Middle frontal gyrus (tissue), 1 donor: Measurements from ENCODE around the gene C21orf58.
A peak's percentile ranks its signal among the peaks of the same experiment; 100 is the strongest.
"Not testable (repeated sequence)": the region's sequence is repeated elsewhere in the genome, so short reads cannot be mapped to it uniquely, and the experiment has no call there.

ENCODE experiments used
- DNase-seq: peaks from one replicate; pipeline ENCODE4 v3.0.0-alpha.2; 2015; ENCODE audit warnings: low spot score; ENCODE audit errors: extremely low spot score

Gene C21orf58

DNA sequence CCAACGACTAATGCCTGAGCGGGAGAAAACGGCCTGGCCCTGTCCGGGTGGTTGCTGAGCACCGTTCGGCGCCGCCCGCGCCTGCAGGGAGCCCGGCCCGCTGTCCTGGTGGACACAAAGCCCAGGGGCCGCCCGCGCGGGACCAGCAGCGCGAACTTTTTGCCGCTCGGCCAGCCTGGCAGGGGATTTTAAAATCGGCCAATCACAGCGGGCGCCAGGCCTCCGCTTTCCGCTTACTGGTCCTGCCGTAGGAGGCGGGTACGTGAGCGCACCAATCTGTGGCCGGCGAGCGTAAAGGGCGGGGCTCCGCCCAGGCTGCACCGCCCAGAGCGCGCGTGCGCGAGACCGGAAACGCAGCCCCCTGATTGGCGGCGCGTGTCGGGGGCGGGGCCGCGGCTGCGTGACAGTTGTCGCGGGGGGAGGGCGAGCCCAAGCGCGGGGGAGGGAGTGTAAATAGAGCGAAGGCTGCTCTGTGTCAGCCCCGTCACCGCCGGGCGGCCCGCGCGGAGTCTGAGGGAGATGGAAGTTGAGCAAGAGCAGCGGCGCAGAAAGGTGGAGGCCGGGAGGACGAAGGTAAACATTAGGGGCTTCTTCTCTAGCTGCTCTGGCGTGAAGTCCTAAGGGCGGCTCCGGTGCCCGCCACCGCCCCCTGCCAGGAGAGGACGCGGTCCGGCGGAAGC lies at the start of gene C21orf58, which contains the start of gene PCNT:
TSS of gene C21orf58 (minus strand) at position 161 of the 680 bp plus-strand sequence. CDS start 1,132 bp downstream, outside the sequence.
TSS of gene PCNT (plus strand) at position 447 of the 680 bp plus-strand sequence. CDS start at position 520, 73 bp downstream.
- peak; percentile 93 for DNase-seq

DNA sequence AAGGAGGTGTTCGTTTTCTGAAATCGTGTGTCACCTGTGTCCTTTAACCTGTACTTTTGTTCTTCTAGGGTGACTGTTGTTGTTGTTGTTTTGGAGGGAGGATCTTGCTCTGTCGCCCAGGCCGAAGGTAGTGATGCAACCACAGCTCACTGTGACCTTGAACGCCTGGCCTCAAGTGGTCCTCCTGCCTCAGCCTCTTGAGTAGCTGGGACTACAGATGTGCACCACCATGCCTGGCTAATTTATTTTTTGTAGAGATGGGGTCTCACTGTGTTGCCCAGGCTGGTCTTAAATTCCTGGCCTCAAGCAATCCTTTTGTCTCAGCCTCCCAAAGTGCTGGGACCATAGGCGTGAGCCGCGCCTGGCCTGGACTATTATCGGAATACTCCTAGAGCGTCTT lies 49.3 kb upstream of the C21orf58 start:
- not testable (repeated sequence) for DNase-seq

DNA sequence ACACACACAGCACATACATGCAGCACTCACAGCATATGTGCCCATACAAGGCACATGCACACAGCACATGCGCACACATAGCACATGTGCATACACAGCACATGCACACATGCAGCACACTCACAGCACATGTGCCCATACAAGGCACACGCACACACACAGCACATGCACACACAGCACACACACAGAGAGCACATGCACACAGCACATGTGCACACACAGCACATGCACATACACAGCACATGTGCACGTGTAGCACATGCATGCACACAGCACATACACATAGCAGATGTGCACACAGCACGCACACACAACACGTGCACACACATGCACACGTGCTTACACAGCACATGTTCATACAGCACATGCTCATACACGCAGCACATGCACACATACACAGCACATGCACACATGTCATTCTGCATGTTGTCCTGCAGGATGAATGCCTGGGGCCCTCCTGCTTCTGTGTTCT lies 48.4 kb upstream of the C21orf58 start:
- no peak for DNase-seq

DNA sequence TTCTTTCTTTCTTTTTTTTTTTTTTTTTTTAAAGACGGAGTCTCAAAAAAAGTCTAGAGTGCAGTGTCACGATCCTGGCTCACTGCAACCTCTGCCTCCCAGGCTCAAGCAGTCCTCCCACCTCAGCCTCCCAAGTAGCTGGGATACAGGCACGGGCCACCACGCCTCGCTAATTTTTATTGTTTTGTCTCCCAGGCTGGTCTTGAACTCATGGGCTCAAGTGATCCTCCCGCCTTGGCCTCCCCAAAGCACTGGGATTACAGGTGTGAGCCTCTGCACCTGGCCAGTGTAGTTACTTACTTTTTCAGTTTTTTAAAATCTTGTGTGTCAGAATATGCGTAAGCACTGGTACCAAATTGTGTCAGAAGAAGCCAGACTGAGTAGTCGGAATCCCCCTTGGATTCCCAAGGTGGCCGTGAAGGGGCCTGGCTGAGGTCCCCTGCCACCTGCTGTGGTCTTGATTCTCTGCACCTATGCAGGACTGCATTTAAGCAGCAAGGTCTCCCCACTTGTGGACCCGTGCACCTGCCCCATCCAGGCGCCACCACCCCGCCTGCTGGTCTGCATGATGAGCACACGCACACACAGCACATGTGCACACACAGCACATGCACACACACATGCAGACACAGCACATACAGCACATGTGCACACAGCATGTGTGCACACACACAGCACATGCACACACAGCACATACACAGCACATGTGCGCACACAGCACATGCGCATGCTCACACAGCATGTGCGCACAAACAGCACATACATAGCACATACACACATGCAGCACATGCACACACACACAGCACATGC lies 47.7 kb upstream of the C21orf58 start:
- DNase-seq = no peak

DNA sequence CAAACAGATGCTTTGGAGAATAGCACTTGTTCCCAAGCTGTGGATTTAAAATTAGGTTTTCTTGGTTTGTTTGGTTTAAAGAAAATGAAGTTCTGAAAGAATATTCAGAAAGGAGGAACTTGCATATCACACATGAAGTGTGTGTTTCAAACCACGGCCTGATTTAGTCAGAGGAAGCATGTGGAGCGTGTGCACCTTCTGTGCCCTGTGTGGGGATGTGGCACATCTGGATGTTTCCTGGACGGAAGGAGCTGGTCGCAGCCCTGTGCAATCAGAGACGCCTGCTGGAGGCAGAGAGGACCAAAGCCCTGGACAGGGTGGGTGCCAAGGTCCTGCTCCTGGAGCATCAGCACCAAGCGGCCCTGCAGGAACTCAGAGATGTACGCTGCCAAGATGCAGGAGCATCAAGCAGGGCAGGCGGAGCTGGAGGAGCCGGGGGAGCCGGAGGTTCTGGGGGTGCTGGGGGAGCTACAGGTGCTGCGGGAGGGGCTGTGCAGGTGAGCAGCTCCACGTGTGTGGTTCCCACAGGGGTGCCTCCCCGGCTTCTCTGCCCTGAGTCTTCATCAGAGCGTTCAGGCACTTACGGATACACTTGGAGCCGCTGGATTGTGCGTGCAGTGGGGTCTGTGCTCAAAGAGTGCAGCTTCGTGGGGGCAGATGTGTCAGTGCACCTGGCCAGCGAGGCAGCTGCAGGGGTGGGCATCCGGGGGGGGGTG lies 46.0 kb upstream of the C21orf58 start:
- no peak for DNase-seq

DNA sequence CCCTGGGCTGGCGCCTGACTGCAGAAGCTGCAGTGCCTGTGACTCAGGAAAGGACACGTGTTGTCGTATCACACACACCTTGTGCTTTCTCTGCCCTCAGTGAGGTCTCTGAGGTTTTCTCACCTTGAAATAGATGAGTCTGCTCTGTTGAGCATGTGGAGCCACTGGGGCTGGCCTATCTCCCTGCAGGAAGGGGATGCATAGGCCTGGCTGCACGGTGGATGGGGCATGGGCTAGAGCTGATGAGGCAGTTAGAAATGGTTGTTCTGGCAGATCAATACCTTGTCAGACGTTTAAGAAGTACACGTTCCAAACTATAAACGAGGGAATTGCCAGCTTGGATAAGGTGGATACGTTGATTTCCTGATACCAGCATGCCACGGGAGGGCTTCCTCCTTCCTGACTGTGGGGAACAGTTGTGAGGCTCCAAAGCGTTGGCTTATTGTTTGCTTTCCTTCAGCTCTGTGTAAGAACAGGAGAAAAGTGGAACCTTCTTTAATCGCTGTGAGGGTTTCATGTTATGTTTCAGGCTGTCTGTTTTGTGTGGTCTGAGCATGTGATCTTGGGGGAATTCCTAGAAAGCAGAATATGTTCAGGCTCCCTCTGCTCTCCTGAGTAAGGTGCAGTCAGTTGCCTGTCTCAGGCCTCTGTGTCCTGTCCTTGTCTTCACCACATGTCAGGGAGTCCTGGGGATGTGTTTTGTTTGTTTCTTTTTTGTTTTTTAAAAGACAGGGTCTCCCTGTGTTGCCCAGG lies 45.0 kb upstream of the C21orf58 start:
- no peak for DNase-seq

DNA sequence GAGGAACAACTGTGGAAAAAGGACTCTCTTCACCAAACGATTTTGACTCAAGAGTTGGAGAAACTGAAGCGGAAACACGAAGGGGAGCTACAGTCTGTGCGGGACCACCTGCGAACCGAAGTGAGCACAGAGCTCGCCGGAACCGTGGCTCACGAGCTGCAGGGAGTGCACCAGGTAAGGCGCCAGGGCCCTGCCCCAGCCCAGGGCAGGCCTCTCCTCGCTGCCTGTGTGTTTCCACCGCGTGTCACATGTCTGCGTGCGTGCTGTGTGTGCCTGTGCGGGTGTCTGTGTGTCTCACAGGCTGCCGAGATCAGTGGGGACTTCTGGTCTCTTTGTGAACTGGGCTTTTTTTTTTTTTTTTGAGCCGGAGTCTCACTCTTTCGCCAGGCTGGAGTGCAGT lies 43.3 kb upstream of the C21orf58 start:
- no peak for DNase-seq

DNA sequence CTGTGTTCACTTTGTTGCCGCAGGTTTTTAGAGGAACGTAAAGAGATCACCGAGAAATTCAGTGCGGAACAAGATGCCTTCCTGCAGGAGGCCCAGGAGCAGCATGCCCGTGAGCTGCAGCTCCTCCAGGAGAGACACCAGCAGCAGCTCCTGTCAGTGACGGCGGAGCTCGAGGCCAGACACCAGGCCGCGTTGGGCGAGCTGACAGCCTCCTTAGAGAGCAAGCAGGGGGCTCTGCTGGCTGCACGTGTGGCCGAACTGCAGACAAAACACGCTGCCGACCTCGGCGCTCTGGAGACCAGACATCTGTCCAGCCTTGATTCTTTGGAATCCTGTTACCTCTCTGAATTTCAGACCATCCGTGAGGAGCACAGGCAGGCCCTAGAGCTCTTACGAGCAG lies 42.9 kb upstream of the C21orf58 start:
- no peak for DNase-seq

DNA sequence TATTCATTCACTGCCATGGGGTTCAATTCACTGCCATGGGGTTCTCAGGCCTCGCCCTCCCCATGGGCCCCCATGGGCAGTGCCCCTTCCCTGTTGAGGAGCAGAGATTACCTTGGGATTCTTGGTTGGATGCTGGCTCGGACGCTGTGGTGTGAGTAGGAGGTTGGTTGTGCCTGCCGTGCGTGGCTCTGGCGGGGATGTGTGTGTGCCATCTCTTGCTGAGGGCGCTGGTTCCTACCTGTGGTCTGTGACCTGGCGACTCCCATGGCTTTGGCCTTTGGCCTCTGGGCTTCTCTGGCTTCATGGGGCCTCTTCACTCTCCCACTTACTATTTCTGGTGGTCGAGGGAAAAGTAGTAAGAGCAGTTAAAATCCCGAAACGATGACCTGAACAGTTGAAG lies 42.4 kb upstream of the C21orf58 start:
- no peak for DNase-seq

DNA sequence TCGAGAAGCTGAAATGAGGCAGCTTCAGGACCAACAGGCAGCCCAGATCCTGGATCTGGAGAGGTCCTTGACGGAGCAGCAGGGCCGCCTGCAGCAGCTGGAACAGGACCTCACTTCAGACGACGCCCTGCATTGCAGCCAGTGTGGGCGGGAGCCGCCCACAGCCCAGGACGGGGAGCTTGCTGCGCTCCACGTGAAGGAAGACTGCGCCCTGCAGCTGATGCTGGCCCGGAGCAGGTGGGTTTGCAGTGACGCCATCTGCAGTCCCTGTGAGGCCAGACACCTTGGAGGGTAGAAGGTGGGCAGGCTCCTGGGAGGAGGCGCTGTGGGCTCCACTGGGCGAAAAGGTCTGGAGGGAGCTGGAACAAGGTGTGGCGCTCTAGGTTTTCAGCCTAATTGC lies 40.0 kb upstream of the C21orf58 start:
- DNase-seq = no peak

DNA sequence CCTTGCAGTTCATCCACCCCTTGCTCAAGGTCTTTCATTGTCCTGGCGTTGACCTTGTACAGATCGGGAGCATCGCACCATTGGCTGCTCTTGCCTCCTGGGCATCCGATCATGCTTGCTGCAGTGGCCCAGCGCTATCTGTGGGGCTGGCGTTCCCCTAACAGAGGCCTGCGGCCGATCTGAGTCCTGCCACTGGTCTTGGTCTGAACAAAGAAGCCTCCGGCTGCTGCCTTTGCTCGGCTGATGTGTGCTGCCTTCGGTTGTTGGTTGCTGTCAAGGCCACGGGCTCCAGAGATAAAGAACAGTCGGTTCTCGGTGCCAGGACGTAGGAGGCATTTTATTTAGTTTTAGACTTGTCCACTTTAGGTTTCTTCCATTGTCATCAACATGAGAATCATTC lies 39.3 kb upstream of the C21orf58 start:
- DNase-seq = no peak

DNA sequence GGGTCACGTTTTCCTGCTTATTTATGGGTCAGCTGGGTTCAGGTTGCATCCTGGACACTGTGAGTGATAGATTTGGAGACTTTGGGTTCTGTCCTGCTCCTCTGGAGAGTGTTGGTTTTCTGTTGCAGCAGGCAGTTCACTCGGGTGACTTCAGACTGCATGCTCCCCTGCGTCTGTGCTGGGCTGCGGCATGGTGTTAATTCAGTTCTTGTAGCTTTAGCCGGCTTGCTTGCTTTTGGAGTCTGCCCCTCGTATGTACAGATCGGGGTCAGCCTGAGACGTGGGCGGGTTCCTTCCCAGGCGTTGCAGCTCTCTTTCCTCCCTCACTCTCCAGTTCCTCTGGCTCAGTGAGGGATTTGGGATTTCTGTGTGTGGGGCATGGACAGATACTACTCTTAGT lies 38.3 kb upstream of the C21orf58 start:
- no peak for DNase-seq

DNA sequence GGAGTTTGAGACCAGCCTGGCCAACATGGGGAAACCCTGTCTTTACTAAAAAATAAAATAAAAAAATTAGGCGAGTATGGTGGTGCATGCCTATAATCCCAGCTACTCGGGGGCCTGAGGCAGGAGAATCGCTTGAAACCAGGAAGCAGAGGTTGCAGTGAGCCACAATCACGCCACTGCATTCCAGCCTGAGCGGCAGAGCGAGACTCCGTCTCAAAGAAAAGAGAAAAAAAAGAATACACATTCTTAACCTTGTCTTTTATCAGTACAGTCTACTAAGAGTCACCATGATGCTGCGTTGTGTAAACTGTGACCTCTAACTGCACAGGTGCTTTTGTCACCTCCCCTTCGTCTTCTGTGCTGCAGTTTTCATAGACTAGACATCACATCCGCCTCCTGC lies 37.5 kb upstream of the C21orf58 start:
- DNase-seq = no peak

DNA sequence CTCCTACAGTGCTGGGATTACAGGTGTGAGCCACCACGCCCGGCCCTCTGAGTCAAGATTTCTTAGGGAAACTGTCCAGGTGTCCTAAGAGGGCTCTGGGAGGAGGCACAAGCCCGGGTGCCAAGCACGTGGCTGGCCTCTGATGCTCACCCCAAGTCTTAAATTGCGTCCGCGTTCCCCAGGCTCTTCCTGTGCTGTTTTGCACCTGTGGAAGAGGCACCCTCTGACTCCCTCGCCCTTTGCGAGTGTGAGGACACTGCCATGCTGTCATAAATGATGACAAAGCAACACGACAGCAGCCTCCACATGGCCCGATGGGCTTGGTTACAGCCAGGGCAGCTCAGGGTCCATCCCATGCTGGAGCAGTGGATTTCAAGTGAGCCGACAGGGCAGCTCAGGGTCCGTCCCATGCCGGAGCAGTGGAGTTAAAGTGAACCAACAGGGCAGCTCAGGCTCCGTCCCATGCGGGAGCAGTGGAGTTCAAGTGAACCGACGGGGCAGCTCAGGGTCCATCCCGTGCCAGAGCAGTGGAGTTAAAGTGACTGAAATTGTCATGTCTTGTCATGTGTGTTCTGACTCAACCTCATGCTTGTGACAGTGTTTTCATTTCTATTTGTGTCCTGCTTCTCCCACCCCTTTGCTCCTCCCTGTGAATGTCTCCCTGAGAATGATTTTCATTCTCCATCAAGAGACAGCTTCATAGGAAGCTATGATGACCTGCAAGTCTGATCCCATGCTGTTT lies 34.2 kb upstream of the C21orf58 start:
- no peak for DNase-seq

DNA sequence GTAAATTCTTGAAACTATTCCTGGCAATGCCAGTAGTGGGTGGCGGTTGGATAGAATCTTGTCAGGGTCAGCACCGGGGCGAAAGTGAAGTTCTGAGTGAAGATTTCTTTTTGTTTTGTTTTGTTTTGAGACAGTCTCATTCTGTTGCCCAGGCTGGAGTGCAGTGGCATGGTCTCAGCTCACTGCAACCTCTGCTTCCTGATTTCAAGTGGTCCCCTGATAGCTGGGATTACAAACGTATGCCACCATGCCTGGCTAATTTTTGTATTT lies 33.6 kb upstream of the C21orf58 start:
- no peak for DNase-seq

DNA sequence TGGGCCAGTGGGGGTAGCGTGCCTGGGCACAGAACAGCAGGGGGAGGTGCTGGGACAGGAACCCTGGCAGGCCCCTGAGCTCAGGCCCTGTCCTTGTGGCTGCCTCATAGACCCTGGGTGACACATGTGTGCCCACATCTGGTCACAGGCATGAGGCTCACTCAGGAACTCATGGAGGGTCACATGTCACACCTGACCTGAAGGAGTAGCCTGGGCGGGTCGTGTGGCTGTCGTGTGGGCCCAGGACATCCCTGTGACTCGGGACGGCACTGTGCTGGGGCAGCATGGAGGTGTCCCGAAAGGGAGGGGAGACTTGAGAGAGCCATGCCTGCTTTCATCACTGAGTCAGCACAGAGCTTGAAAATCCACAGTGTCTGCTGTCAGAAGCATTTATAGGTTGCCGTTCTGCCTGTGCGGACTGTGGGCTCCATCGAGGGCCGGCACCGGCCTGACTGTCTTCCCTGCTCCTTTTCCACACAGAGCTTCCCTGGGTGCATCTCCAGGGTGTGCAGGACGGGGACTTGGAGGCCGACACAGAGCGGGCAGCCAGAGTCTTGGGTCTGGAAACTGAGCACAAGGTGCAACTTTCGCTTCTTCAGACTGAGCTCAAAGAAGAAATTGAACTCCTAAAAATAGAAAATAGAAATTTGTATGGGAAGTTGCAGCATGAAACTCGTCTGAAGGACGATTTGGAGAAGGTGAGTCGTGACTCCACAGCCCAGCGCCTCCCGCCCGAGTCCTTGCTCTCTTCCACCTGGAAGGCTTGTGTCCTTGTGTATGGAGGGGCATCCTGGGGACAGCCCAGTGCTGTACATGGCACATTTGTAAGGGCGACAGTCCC lies 33.0 kb upstream of the C21orf58 start:
- DNase-seq = no peak

DNA sequence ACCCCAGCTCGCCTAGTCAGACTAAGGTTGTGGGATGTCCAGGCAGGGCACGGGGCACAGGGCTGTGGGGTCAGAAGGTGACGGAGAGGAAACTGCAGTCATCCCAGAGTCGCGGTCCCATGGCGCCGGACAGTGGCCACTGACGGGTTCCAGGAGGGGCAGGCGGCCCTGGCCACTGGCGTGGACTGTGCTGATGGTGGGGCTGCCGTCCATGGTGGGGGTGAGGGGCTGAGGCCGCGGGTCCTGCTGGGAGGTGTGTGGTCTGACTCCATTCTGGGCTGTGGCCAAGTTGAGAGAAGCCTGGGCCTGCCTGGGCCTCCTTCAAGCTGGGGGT lies 32.3 kb upstream of the C21orf58 start:
- no peak for DNase-seq

DNA sequence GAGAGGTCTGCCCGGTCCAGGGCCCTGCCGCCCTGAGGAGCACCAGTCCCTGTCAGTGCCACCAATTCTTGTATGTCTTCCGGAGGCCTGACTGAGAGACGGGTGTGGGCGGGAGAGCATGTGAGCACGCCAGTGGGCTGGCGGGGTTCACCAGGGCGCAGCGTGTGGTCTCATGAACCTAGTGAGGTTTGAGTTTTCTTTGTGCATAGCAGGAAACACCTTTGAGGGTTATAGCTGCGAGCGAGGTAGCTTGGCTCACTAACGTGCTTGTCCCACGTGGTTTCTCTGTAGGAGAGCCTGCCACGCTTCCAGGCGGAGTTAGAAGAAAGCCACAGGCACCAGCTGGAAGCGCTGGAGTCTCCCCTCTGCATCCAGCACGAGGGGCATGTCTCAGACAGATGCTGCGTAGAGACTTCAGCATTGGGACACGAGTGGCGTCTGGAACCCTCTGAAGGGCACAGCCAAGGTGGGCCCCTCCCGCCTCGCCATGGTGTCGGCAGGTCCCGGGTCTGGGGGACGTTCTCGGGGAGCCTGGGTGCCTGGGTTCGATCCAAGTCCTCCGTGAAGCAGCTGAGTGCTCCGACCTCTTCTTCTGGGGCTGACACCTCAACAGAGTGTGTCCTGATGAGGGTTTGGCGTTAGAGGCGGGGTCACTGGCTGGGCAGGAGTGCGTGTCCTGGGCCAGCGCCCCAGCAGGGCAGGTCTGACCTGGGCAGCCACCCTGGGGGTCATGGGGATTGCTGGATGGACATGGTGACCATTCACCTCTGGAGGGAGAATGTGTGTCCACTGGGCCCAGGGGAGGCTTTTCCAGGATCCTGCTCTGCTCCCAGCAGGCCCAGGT lies 31.7 kb upstream of the C21orf58 start:
- no peak for DNase-seq

DNA sequence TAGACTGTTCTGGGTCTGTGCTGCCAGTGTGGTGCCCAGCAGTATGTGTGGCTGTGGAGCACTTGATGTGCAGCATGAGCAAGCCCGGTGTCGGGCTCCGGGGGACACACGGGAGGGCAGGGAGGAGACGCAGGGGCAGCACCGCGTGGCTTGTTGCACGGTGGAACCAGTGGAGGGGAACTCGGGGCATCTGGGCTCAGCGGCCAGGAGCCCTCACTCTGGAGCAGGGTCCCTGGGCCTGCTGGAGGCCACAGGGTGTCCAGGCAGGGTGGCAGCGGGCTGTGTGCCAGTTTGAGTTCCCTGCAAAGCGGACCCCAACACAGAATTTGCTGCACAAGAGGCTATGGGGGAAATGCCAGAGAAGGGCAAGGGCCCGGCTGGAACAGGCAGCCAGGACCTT lies 30.8 kb upstream of the C21orf58 start:
- DNase-seq = no peak
